Mucosa of descending colon (tissue), 3 donors: Measurements from ENCODE around the gene MRM1. TPM values are rescaled to one million over a fixed set of nuclear protein-coding genes. Genes with fewer than 3 reads are reported as not detected.

ENCODE experiments used
- ATAC-seq: fragments of 200-7000 bp; cut with Tn5 transposase; one replicate; pipeline ENCODE4 v1.9.1; 2020; ENCODE audit warnings: mild to moderate bottlenecking, moderate library complexity
- DNase-seq, 3 donors: peaks; one replicate each; pipeline ENCODE4 v3.0.0-alpha.2; 2020
- H3K36me3 ChIP-seq: fragments of 200-600 bp; one replicate; pipeline ENCODE4 v1.8.0; 2021; ENCODE audit warnings: low read depth, mild to moderate bottlenecking
- H3K4me1 ChIP-seq: fragments of 200-600 bp; one replicate; pipeline ENCODE4 v1.8.0; 2021; ENCODE audit warnings: low read depth, mild to moderate bottlenecking
- H3K4me3 ChIP-seq: fragments of 200-600 bp; one replicate; pipeline ENCODE4 v1.8.0; 2021; ENCODE audit warnings: mild to moderate bottlenecking
- H3K9me3 ChIP-seq: fragments of 200-600 bp; one replicate; pipeline ENCODE4 v1.8.0; 2021; ENCODE audit warnings: mild to moderate bottlenecking
- intact Hi-C, 2 donors: fragments of 100-400 bp; cut with DNase I in 1 of 2; cut with micrococcal nuclease in 1 of 2; formaldehyde crosslinking; loops; one replicate each; pipeline versions ENCODE4 v1.11.0 to v1.11.1; 2022; cut with DNase I, micrococcal nuclease
- total RNA-seq, 3 donors: library from RNA; stranded (reverse); fragmentation: NEBNext Ultra II Directional in 2 of 3; extraction: Animal tissue kit (Norgen Biotek cat#: 25700) in 2 of 3; gene quantifications; one replicate each; pipeline versions ENCODE4 v1.2.1 to v1.2.4, GENCODE V29; 2021 to 2023
- TF ChIP-seq, protein P1 (sequence below): fragments of 200-600 bp; IDR thresholded peaks from one replicate; pipeline ENCODE4 v1.8.0; 2022; ENCODE audit warnings: antibody characterized with exemption, mild to moderate bottlenecking
- donor health status: DM: no; HTN: no; CAD: no; lungs with moderate emphysema.
- donor health status: DM: no; HTN: no; CAD: no.
- donor health status: DM: no; HTN: yes; CAD: no.

Gene MRM1
- total RNA-seq, 3 donors from 2014 or later, result 8.2 to 12.8 (median 8.3) TPM

- peak overlapping the region; percentile 87 for H3K4me3 ChIP-seq
- peak; percentile 52 to 68 (median 65) for DNase-seq
- peak; percentile 30 for ATAC-seq
- TF ChIP-seq, protein P1, sequence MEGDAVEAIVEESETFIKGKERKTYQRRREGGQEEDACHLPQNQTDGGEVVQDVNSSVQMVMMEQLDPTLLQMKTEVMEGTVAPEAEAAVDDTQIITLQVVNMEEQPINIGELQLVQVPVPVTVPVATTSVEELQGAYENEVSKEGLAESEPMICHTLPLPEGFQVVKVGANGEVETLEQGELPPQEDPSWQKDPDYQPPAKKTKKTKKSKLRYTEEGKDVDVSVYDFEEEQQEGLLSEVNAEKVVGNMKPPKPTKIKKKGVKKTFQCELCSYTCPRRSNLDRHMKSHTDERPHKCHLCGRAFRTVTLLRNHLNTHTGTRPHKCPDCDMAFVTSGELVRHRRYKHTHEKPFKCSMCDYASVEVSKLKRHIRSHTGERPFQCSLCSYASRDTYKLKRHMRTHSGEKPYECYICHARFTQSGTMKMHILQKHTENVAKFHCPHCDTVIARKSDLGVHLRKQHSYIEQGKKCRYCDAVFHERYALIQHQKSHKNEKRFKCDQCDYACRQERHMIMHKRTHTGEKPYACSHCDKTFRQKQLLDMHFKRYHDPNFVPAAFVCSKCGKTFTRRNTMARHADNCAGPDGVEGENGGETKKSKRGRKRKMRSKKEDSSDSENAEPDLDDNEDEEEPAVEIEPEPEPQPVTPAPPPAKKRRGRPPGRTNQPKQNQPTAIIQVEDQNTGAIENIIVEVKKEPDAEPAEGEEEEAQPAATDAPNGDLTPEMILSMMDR, result no peak
- peaks cover 40% of the 10 kb centered on the region for H3K4me1 ChIP-seq
- no peaks in the 10 kb centered on the region for H3K9me3 ChIP-seq
- H3K36me3 ChIP-seq, result no peaks in the 10 kb centered on the region
- intact Hi-C loops, result no loop called here
Measured at GRCh38 chr17:36592316-36592715, 9.1 kb upstream of the MRM1 start.

DNA sequence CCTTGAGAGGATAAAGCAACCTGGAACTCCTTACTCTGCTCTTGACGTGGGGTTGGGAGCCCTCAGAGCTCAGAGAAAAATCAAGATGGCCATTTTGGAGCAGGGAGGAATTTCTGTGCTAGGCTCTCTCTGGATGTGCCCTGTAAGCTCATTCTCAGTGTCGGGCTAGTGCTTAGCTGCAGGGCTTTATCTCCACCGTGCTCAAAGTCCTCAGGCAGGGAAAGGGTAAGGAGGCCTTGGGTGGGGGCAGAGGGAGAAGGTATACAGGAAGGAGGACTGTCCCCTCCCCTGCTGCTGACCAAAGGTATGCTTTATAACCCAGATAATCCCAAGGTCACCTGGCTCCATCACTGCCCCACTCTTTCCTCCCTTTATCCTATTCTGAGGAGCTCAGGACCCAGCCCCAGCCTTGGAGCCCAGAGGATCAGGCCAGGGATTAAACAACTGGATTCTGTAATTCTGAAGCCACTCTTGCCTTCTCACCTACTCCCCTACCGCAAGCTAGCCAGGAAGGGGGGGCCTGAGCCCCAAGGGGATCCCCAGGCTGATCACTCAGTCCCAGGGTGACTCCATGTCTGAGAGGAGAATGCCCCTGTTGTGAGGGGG, 8.6 kb upstream of the MRM1 start:
- intact Hi-C loops, result no loop called here
- DNase-seq, result peak in 2 of 3 donors; percentile 68 to 82
- ATAC-seq, result peak; percentile 73
- H3K4me1 ChIP-seq, result peaks cover 43% of the 10 kb centered on the region
- TF ChIP-seq, protein P1, result no peak
- H3K9me3 ChIP-seq, result no peaks in the 10 kb centered on the region
- H3K4me3 ChIP-seq, result peak overlapping the region; percentile 87
- H3K36me3 ChIP-seq, result no peaks in the 10 kb centered on the region

DNA sequence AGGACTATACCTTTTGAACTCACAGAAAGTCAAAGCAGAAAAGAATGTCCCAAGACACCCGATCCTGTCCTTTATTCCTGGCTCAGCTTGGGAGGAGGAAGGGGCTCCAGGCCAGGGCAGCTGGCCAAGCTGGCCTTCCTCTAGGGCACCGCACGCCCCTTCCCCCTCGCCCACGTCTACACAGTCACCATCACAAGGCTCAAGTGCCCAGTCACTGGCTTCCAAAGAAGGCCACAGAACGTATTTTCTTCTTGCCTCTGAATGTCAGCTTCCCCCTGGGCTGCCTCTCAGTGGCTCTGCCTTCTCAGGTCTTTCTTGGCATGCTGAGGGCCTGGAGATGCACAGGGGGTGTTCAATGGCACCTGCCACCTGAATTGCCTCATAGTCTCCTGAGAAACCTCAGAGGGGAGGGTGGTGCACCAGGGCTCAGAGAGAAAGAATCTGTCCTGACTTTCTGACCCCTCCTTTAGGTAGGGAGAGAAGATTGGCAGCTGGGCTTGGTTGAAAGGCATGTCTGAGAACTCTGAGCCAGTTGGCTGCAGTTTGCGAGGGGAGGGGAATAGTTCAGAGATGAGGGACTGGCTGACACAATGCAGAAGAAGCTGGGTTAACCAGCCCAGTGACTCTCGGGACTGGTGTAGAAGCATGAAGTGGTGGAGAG, 7.6 kb upstream of the MRM1 start:
- Histone ChIP-seq H3K36me3 (no peaks in the 10 kb centered on the region), H3K4me3 (no peak overlapping the region), H3K9me3 (no peaks in the 10 kb centered on the region), H3K4me1 (peaks cover 53% of the 10 kb centered on the region)
- intact Hi-C loops, result no loop called here
- ATAC-seq (no peak), DNase-seq (peak in 1 of 3 donors; percentile 49)
- TF ChIP-seq, protein P1, result no peak

DNA sequence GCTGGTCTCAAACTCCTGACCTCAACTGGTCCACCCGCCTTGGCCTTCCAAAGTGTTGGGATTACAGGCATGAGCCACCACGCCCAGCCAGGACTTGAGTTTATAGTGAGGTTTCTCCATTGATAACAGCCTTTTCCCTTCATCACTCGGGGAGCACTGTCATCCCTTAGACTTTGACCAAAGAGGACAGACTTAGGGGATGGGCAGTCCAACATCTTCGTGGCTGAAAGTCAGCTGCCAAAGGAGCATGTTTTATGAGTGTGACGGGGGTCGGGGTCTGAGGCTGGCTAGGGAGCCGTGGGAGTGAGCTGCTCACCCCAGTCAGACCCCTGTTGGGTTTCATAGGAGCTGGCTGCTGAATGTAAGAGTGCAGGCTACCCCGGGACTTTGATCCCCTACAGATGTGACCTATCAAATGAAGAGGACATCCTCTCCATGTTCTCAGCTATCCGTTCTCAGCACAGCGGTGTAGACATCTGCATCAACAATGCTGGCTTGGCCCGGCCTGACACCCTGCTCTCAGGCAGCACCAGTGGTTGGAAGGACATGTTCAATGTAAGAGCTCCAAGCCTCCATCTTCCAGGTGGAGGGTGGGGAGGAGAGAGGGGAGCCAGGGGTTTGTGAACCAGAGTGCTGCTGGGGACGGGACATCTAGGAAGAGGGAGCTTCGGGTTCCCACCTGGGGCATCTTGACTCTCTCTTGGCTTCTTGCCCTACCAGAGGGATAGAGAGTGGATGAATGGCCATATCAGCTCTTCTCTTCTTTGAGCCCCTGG, 6.6 kb upstream of the MRM1 start:
- TF ChIP-seq, protein P1, result no peak
- peaks cover 54% of the 10 kb centered on the region for H3K4me1 ChIP-seq
- H3K36me3 ChIP-seq, result no peaks in the 10 kb centered on the region
- no peaks in the 10 kb centered on the region for H3K9me3 ChIP-seq
- intact Hi-C loops, result no loop called here
- peak in 1 of 3 donors; percentile 44 for DNase-seq
- no peak for ATAC-seq
- no peak overlapping the region for H3K4me3 ChIP-seq

- no peaks in the 10 kb centered on the region for H3K9me3 ChIP-seq
- TF ChIP-seq, protein P1, result no peak
- peak; percentile 71 to 83 (median 76) for DNase-seq
- intact Hi-C loops, result no loop called here
- no peak overlapping the region for H3K4me3 ChIP-seq
- H3K4me1 ChIP-seq, result peaks cover 63% of the 10 kb centered on the region
- no peaks in the 10 kb centered on the region for H3K36me3 ChIP-seq
- peak; percentile 27 for ATAC-seq
Measured at GRCh38 chr17:36597226-36597625, 4.2 kb upstream of the MRM1 start.
